Endothelial cell of umbilical vein (primary cell): ENCODE results near the gene PERM1. TPM values are rescaled to one million over a fixed set of nuclear protein-coding genes. Genes with fewer than 3 reads are reported as not detected.
A peak's percentile ranks its signal among the peaks of the same experiment; 100 is the strongest.

ENCODE experiments used
- BruUV-seq: library from RNA; stranded (reverse); fragments of 400-500 nt; replicated peaks from 2 replicates; lab custom pipeline; 2021; lab: Mats Ljungman, UMichigan
- CTCF ChIA-PET: fragments of 300-600, 350-600 bp; sonication (Branson Sonifier 250); formaldehyde crosslinking; loops from one replicate; lab custom pipeline; 2021; ENCODE audit warnings: antibody characterized with exemption, inconsistent platforms; lab: Charles Lee
- POLR2A ChIA-PET: fragments of 300-600, 350-600 bp; sonication (Branson Sonifier 250); formaldehyde crosslinking; loops from one replicate; lab custom pipeline; 2021; ENCODE audit warnings: antibody characterized with exemption, inconsistent platforms; lab: Charles Lee
- DNase-seq: peaks from one replicate; pipeline ENCODE4 v3.0.0-alpha.2; 2011; ENCODE audit warnings: low read depth, low spot score
- FAIRE-seq: peaks from 2 replicates; lab custom pipeline; 2011; peaks lifted over from hg19 to GRCh38; lab: Jason Lieb, UNC
- H2AFZ ChIP-seq: 2 replicates; pipeline ENCODE4 v1.6.0; 2012; ENCODE audit warnings: low read depth, low read length, control low read depth, inconsistent platforms
- H3K27ac ChIP-seq: 2 replicates; pipeline ENCODE4 v1.5.1; 2011; ENCODE audit warnings: low read depth, mild to moderate bottlenecking, control low read depth, low read length, moderate library complexity; ENCODE audit not compliant: insufficient read depth
- H3K27me3 ChIP-seq, 2 experiments: 2 replicates each; pipeline versions ENCODE4 v1.6.0 to v1.6.1; 2011; ENCODE audit warnings: low read length in 2 of 2, mixed read lengths in 1 of 2; ENCODE audit not compliant: control insufficient read depth in 2 of 2, insufficient read depth in 2 of 2
- H3K36me3 ChIP-seq, 2 experiments: 2 replicates in 1 of 2; 3 replicates in 1 of 2; pipeline ENCODE4 v1.5.1; 2011; ENCODE audit warnings: low read length in 2 of 2, mild to moderate bottlenecking in 1 of 2, moderate library complexity in 1 of 2; ENCODE audit not compliant: control insufficient read depth in 2 of 2, insufficient read depth in 2 of 2; ENCODE audit errors: extremely low read depth in 1 of 2
- H3K4me1 ChIP-seq: 3 replicates; pipeline ENCODE4 v1.5.1; 2011; ENCODE audit warnings: mild to moderate bottlenecking, low read length; ENCODE audit not compliant: control insufficient read depth, insufficient read depth; ENCODE audit errors: extremely low read depth
- H3K4me2 ChIP-seq: 2 replicates; pipeline ENCODE4 v1.6.1; 2011; ENCODE audit warnings: low read length, control low read depth, mixed read lengths; ENCODE audit not compliant: insufficient read depth
- H3K4me3 ChIP-seq, 3 experiments: fragments of 200-600 bp in 1 of 3; sonication (generic), shearing (Covaris generic) in 1 of 3; replicated peaks in 1 of 3; 2 replicates each; pipeline ENCODE4 v1.5.1; 2011 to 2016; ENCODE audit warnings: control low read depth in 3 of 3, low read length in 3 of 3, mild to moderate bottlenecking in 2 of 3, inconsistent platforms in 1 of 3, low read depth in 1 of 3, moderate library complexity in 1 of 3; ENCODE audit not compliant: insufficient read depth in 1 of 3
- H3K79me2 ChIP-seq: 2 replicates; pipeline ENCODE4 v1.6.0; 2012; ENCODE audit warnings: low read length, inconsistent platforms; ENCODE audit not compliant: control insufficient read depth, insufficient read depth
- H3K9ac ChIP-seq: replicated peaks from 2 replicates; pipeline ENCODE3; 2011; ENCODE audit warnings: low read length, control low read depth; ENCODE audit not compliant: insufficient read depth; ENCODE audit errors: extremely low read depth
- H3K9me1 ChIP-seq: replicated peaks from 3 replicates; pipeline ENCODE4 v1.6.0; 2011; ENCODE audit warnings: mild to moderate bottlenecking, low read length; ENCODE audit not compliant: control insufficient read depth, insufficient read depth; ENCODE audit errors: extremely low read depth
- H3K9me3 ChIP-seq: replicated peaks from 2 replicates; pipeline ENCODE4 v1.5.1; 2012; ENCODE audit warnings: low read length, inconsistent platforms; ENCODE audit not compliant: control insufficient read depth, insufficient read depth
- H4K20me1 ChIP-seq: replicated peaks from 2 replicates; pipeline ENCODE3; 2011; ENCODE audit warnings: mild to moderate bottlenecking, low read length; ENCODE audit not compliant: control insufficient read depth, insufficient read depth; ENCODE audit errors: extremely low read depth
- EZH2 ChIP-seq: IDR thresholded peaks from 2 replicates; pipeline ENCODE4 v1.6.1; 2012; ENCODE audit warnings: borderline replicate concordance, low read depth, mild to moderate bottlenecking, moderate library complexity, low read length, inconsistent platforms; ENCODE audit not compliant: severe bottlenecking
- FOS ChIP-seq: IDR thresholded peaks from 2 replicates; pipeline ENCODE4 v1.6.1; 2011; ENCODE audit warnings: mild to moderate bottlenecking, low read length, moderate library complexity, borderline replicate concordance; ENCODE audit not compliant: insufficient read depth
- GATA2 ChIP-seq: IDR thresholded peaks from 2 replicates; pipeline ENCODE4 v1.7.0; 2011; ENCODE audit warnings: low read depth, mild to moderate bottlenecking, moderate library complexity, mixed read lengths, low read length; ENCODE audit not compliant: insufficient read length, insufficient read depth
- MYC ChIP-seq: IDR thresholded peaks from one replicate; pipeline ENCODE4 v1.6.1; 2011; ENCODE audit warnings: mild to moderate bottlenecking, low read depth, low read length
- POLR2A ChIP-seq: IDR thresholded peaks from 2 replicates; pipeline ENCODE4 v1.6.1; 2012; ENCODE audit warnings: low read depth, mild to moderate bottlenecking, control low read depth, low read length
- POLR2AphosphoS5 ChIP-seq: IDR thresholded peaks from 2 replicates; pipeline ENCODE4 v1.6.1; 2012; ENCODE audit warnings: low read depth, mild to moderate bottlenecking, control low read depth, low read length, moderate library complexity; ENCODE audit not compliant: insufficient read depth
- dilution Hi-C: fragments of 300-500 bp; cut with MboI; formaldehyde crosslinking; loops from one replicate; pipeline ENCODE4 v1.15.0; 2019; ENCODE audit warnings: low sequenced_read_pairs; ENCODE audit not compliant: extremely low pct_ligation_motif_present
- intact Hi-C: fragments of 100-400 bp; cut with micrococcal nuclease; formaldehyde crosslinking; loops from one replicate; pipeline ENCODE4 v1.10.0; 2022
- polyA plus RNA-seq, 4 experiments: library from polyadenylated mRNA; depleted of rRNA in 3 of 4; stranded (reverse) in 3 of 4; unstranded in 1 of 4; fragments of >200 nt; gene quantifications; 2 replicates each; pipeline versions ENCODE4 v1.2.1 to v1.2.3, GENCODE V29; 2011 to 2012; ENCODE audit warnings: missing spikeins in 1 of 4
- total RNA-seq: library from RNA; stranded (reverse); gene quantifications from 2 replicates; pipeline ENCODE4 v1.2.3, GENCODE V29; 2021
- TF ChIP-seq, protein P1 (sequence below), 2 donors: IDR thresholded peaks; 1 replicate in 1 of 2; 2 replicates in 1 of 2; pipeline ENCODE4 v1.5.1; 2011; ENCODE audit warnings: low read length in 2 of 2, mild to moderate bottlenecking in 2 of 2, moderate library complexity in 2 of 2, control low read depth in 1 of 2, inconsistent platforms in 1 of 2, low read depth in 1 of 2; ENCODE audit not compliant: insufficient read depth in 1 of 2; ENCODE audit errors: extremely low read depth in 1 of 2

PERM1 gene
- total and polyA plus RNA-seq, 2 donors (not counting 3 experiments of a cell fraction or from before 2014, with no cell fraction given), result not detected

DNA sequence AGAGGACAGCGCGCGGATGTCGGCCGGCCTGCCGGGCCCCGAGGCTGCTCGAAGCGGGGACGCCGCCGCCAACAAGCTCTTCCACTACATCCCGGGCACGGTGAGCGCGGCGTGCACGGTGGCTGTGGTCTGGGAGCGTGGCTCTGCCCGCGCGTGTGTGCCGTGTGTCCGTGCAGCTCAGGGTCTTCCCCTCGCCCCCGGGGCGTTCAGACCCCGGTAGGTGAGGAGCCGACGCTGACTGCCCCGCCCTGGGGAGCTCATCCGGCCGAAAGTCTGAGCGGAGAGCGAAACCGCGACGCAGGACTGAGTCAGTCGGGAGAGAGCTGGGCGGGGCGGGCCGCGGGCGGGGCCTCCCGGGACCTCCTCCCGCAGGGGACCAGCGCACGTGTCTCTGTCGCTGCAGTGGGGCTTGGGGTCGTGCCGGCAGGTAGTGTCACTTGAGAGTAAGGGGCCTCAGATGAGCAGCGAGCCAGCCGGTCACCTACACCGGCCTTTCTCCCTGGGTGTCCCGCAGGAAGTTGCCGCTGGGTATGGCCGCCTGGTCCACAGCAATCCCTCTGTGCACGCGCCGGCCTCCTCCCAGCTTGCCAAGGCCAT, 15.1 kb downstream of the PERM1 start:
- peak overlapping the region; percentile 80 for H3K4me2 ChIP-seq
- H2AFZ ChIP-seq, result peak overlapping the region; percentile 35
- H3K4me3 ChIP-seq, result peak overlapping the region; percentile 7 to 60 (median 33)
- dilution Hi-C loops, result no loop called here
- H3K79me2 ChIP-seq, result no peaks in the 10 kb centered on the region
- peaks cover 0 to 2% of the 10 kb centered on the region in 2 experiments for H3K36me3 ChIP-seq
- no TSS peak for BruUV-seq
- H3K9me1 ChIP-seq, result no peaks in the 10 kb centered on the region
- H3K27me3 ChIP-seq, result peaks cover 2% of the 10 kb centered on the region in 2 experiments
- peak overlapping the region; percentile 47 for H3K27ac ChIP-seq
- DNase-seq, result peak; percentile 57
- intact Hi-C loops, result no loop called here
- no peaks in the 10 kb centered on the region for H3K9me3 ChIP-seq
- ChIA-PET POLR2A (no interaction called here), CTCF (interaction anchor here (0.6 to 1.8 kb wide), 8 partner anchors 9 to 325 kb away, joined by 3 to 13 read pairs (median 4); partner anchors contain the start of gene PERM1)
- H3K4me1 ChIP-seq, result peaks cover 11% of the 10 kb centered on the region
- H3K9ac ChIP-seq, result peak overlapping the region; percentile 21
- peak; percentile 89 for FAIRE-seq
- TF ChIP-seq GATA2 (no peak), EZH2 (no peak), POLR2AphosphoS5 (peak; percentile 74), MYC (no peak), POLR2A (peak; percentile 50), FOS (peak; percentile 50)
- TF ChIP-seq, protein P1, sequence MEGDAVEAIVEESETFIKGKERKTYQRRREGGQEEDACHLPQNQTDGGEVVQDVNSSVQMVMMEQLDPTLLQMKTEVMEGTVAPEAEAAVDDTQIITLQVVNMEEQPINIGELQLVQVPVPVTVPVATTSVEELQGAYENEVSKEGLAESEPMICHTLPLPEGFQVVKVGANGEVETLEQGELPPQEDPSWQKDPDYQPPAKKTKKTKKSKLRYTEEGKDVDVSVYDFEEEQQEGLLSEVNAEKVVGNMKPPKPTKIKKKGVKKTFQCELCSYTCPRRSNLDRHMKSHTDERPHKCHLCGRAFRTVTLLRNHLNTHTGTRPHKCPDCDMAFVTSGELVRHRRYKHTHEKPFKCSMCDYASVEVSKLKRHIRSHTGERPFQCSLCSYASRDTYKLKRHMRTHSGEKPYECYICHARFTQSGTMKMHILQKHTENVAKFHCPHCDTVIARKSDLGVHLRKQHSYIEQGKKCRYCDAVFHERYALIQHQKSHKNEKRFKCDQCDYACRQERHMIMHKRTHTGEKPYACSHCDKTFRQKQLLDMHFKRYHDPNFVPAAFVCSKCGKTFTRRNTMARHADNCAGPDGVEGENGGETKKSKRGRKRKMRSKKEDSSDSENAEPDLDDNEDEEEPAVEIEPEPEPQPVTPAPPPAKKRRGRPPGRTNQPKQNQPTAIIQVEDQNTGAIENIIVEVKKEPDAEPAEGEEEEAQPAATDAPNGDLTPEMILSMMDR (IDR thresholded peaks at IDR 0.05; ENCODE audit: extremely low read depth in 1 of 2, insufficient read depth in 1 of 2, low read depth in 1 of 2, low read length in 2 of 2), result no peak
- no peaks in the 10 kb centered on the region for H4K20me1 ChIP-seq
